GM23338 (cell line): ENCODE results near the gene IL5RA. TPM values are rescaled to one million over a fixed set of nuclear protein-coding genes. Genes with fewer than 3 reads are reported as not detected.
A peak's percentile ranks its signal among the peaks of the same experiment; 100 is the strongest.

Experiments
- ATAC-seq: fragments of 200-7000 bp; cut with Tn5 transposase; 3 replicates; pipeline ENCODE4 v1.9.1; 2020
- DNase-seq: peaks from one replicate; pipeline ENCODE4 v3.0.0-alpha.2; 2015; ENCODE audit warnings: low spot score
- H2AFZ ChIP-seq: fragments of 200-600 bp; sonication (generic); 2 replicates; pipeline ENCODE4 v1.8.0; 2016; ENCODE audit warnings: antibody characterized with exemption, mild to moderate bottlenecking, moderate library complexity
- H3F3A ChIP-seq: fragments of 200-600 bp; sonication (generic); replicated peaks from 2 replicates; pipeline ENCODE4 v1.8.0; 2017; ENCODE audit warnings: antibody characterized with exemption, mixed run types, low read depth
- H3K27ac ChIP-seq: fragments of 200-600 bp; sonication (generic); 2 replicates; pipeline ENCODE4 v1.6.1; 2016; ENCODE audit warnings: low read depth
- H3K27me3 ChIP-seq: fragments of 200-600 bp; sonication (generic); 2 replicates; pipeline ENCODE4 v1.8.0; 2016; ENCODE audit warnings: mild to moderate bottlenecking, mixed run types, moderate library complexity; ENCODE audit not compliant: insufficient read depth
- H3K36me3 ChIP-seq: fragments of 200-600 bp; sonication (generic); 2 replicates; pipeline ENCODE4 v1.8.0; 2016; ENCODE audit warnings: mild to moderate bottlenecking; ENCODE audit not compliant: insufficient read depth
- H3K4me1 ChIP-seq: fragments of 200-600 bp; sonication (generic); 2 replicates; pipeline ENCODE4 v1.8.0; 2016; ENCODE audit warnings: mild to moderate bottlenecking, moderate library complexity; ENCODE audit not compliant: insufficient read depth
- H3K4me2 ChIP-seq: fragments of 200-600 bp; sonication (generic); 2 replicates; pipeline ENCODE4 v1.7.1; 2017; ENCODE audit warnings: mixed run types
- H3K4me3 ChIP-seq: fragments of 200-600 bp; sonication (generic); 2 replicates; pipeline ENCODE4 v1.6.1; 2016; ENCODE audit warnings: mixed run types
- H3K79me2 ChIP-seq: fragments of 200-600 bp; sonication (generic); replicated peaks from 2 replicates; pipeline ENCODE4 v1.8.0; 2017; ENCODE audit warnings: mild to moderate bottlenecking; ENCODE audit not compliant: insufficient read depth
- H3K9me2 ChIP-seq: fragments of 200-600 bp; sonication (generic); 2 replicates; pipeline ENCODE4 v1.8.0; 2017; ENCODE audit not compliant: insufficient read depth
- H4K20me1 ChIP-seq: fragments of 200-600 bp; sonication (generic); replicated peaks from 2 replicates; pipeline ENCODE4 v1.8.0; 2017; ENCODE audit warnings: mild to moderate bottlenecking; ENCODE audit not compliant: insufficient read depth
- H3K27ac Mint-ChIP-seq: 2 replicates; pipeline ENCODE4 v1.8.0; 2020; ENCODE audit warnings: inconsistent platforms, mild to moderate bottlenecking, moderate library complexity, mixed read lengths
- H3K27me3 Mint-ChIP-seq: 3 replicates; pipeline ENCODE4 v1.8.0; 2022; ENCODE audit warnings: low read depth, mild to moderate bottlenecking, moderate library complexity, mixed read lengths, inconsistent platforms; ENCODE audit not compliant: insufficient read depth, poor library complexity
- H3K36me3 Mint-ChIP-seq: 3 replicates; pipeline ENCODE4 v1.8.0; 2021; ENCODE audit warnings: low read depth, mild to moderate bottlenecking, inconsistent platforms, moderate library complexity, mixed read lengths
- H3K4me1 Mint-ChIP-seq: 3 replicates; pipeline ENCODE4 v1.8.0; 2020; ENCODE audit warnings: mild to moderate bottlenecking, inconsistent platforms, mixed read lengths
- H3K4me3 Mint-ChIP-seq: 3 replicates; pipeline ENCODE4 v1.8.0; 2021; ENCODE audit warnings: moderate library complexity, mild to moderate bottlenecking, inconsistent platforms, mixed read lengths
- H3K9me3 Mint-ChIP-seq: 3 replicates; pipeline ENCODE4 v1.8.0; 2020; ENCODE audit warnings: moderate library complexity, mild to moderate bottlenecking, inconsistent platforms, mixed read lengths
- CREB1 ChIP-seq: fragments of 250-450 bp; sonication (Bioruptor Pico); IDR thresholded peaks from 2 replicates; pipeline ENCODE4 v1.5.0; 2020; ENCODE audit warnings: low read depth, mild to moderate bottlenecking, moderate library complexity
- CTCF ChIP-seq, 2 experiments: fragments of 200-600 bp in 1 of 2; sonication (generic) in 1 of 2; conservative IDR thresholded peaks; 2 replicates each; pipeline versions ENCODE4 v1.5.1 to v1.6.1; 2016 to 2017; ENCODE audit warnings: antibody characterized with exemption in 2 of 2, low read depth in 2 of 2, mild to moderate bottlenecking in 2 of 2, moderate library complexity in 1 of 2
- ETS1 ChIP-seq: IDR thresholded peaks from 2 replicates; pipeline ENCODE4 v1.6.1; 2016; ENCODE audit warnings: antibody characterized with exemption
- EZH2 ChIP-seq: fragments of 200-600 bp; sonication (generic); IDR thresholded peaks from one replicate; pipeline ENCODE4 v1.8.0; 2017; ENCODE audit warnings: antibody characterized with exemption, mild to moderate bottlenecking, low read depth; ENCODE audit not compliant: unreplicated experiment
- EZH2phosphoT487 ChIP-seq: fragments of 200-600 bp; sonication (generic); IDR thresholded peaks from one replicate; pipeline ENCODE4 v1.8.1; 2018; ENCODE audit warnings: antibody characterized with exemption; ENCODE audit not compliant: unreplicated experiment
- JUNB ChIP-seq: IDR thresholded peaks from one replicate; pipeline ENCODE4 v1.6.1; 2016; ENCODE audit warnings: antibody characterized with exemption; ENCODE audit not compliant: unreplicated experiment
- NANOG ChIP-seq: IDR thresholded peaks from 2 replicates; pipeline ENCODE4 v1.6.1; 2016; ENCODE audit warnings: antibody characterized with exemption, borderline replicate concordance
- POLR2AphosphoS5 ChIP-seq: IDR thresholded peaks from 2 replicates; pipeline ENCODE4 v1.6.1; 2016; ENCODE audit warnings: antibody characterized with exemption, low read depth
- REST ChIP-seq: IDR thresholded peaks from one replicate; pipeline ENCODE4 v1.6.1; 2018; ENCODE audit warnings: antibody characterized with exemption; ENCODE audit not compliant: unreplicated experiment
- STAT1 ChIP-seq: IDR thresholded peaks from one replicate; pipeline ENCODE4 v1.6.1; 2016; ENCODE audit warnings: antibody characterized with exemption; ENCODE audit not compliant: unreplicated experiment
- ZNF114 ChIP-seq: fragments of 250-450 bp; sonication (Bioruptor Pico); IDR thresholded peaks from 2 replicates; pipeline ENCODE4 v1.5.0; 2020; ENCODE audit warnings: mild to moderate bottlenecking, moderate library complexity
- ZNF331 ChIP-seq: fragments of 250-450 bp; sonication (Bioruptor Pico); IDR thresholded peaks from 2 replicates; pipeline ENCODE4 v1.5.0; 2020; ENCODE audit warnings: low read depth, mild to moderate bottlenecking, moderate library complexity
- ZNF462 ChIP-seq: fragments of 250-450 bp; sonication (Bioruptor Pico); IDR thresholded peaks from 2 replicates; pipeline ENCODE4 v1.5.0; 2020; ENCODE audit warnings: mild to moderate bottlenecking, moderate library complexity
- polyA plus RNA-seq: library from polyadenylated mRNA; unstranded; fragments of >200 nt; fragmentation: Nextera tagmentation; extraction: Ambion mirVana; gene quantifications from 2 replicates; pipeline ENCODE4 v1.2.1, GENCODE V29; 2016
- total RNA-seq: library from RNA; depleted of rRNA; stranded (reverse); fragments of >200 nt; shearing (Covaris generic); gene quantifications from 2 replicates; pipeline ENCODE4 v1.2.3, GENCODE V29; 2014

IL5RA gene
- total and polyA plus RNA-seq, 2 experiments from 2014 or later, result 0.31 TPM; not detected in 1

GRCh38 chr3:3037156-3037555 is 73.0 kb downstream of the IL5RA start:
- Histone ChIP-seq H3K27me3 (no peaks in the 10 kb centered on the region), H4K20me1 (no peaks in the 10 kb centered on the region), H3F3A (no peaks in the 10 kb centered on the region), H3K4me2 (no peak overlapping the region), H3K9me2 (no peaks in the 10 kb centered on the region), H3K4me1 (peaks cover 13% of the 10 kb centered on the region; the same call in 1 of the 2 replicates), H3K36me3 (no peaks in the 10 kb centered on the region), H2AFZ (0 out of 2 replicates have a peak overlapping the region, but pooled peaks have one; percentile 32), H3K79me2 (no peaks in the 10 kb centered on the region), H3K4me3 (no peak overlapping the region), H3K27ac (no peak overlapping the region)
- Mint-ChIP-seq H3K4me1 (no peaks in the 10 kb centered on the region), H3K4me3 (no peak overlapping the region), H3K36me3 (peaks cover 46% of the 10 kb centered on the region), H3K9me3 (peaks cover 98% of the 10 kb centered on the region), H3K27ac (no peak overlapping the region), H3K27me3 (peaks cover 4% of the 10 kb centered on the region)
- ATAC-seq (no peak), DNase-seq (no peak)
- TF ChIP-seq JUNB (no peak), REST (no peak), ZNF462 (CRISPR knock-in tag) (no peak), EZH2 (no peak), CREB1 (CRISPR knock-in tag) (no peak), ETS1 (no peak), EZH2phosphoT487 (no peak), POLR2AphosphoS5 (no peak), CTCF (conservative IDR thresholded peaks at IDR 0.05; ENCODE audit: low read depth in 2 of 2) (no peak), NANOG (no peak), STAT1 (no peak), ZNF331 (CRISPR knock-in tag) (no peak), ZNF114 (CRISPR knock-in tag) (no peak)
